ENCODE results near the gene RANBP10. TPM values are rescaled to one million over a fixed set of nuclear protein-coding genes. Genes with fewer than 3 reads are reported as not detected.

The RANBP10 gene
- total and polyA plus RNA-seq, 2 of the 8 experiments (the other 6 are each of a cell fraction or from before 2014, with no cell fraction given) = 14.2 to 16.8 TPM

DNA sequence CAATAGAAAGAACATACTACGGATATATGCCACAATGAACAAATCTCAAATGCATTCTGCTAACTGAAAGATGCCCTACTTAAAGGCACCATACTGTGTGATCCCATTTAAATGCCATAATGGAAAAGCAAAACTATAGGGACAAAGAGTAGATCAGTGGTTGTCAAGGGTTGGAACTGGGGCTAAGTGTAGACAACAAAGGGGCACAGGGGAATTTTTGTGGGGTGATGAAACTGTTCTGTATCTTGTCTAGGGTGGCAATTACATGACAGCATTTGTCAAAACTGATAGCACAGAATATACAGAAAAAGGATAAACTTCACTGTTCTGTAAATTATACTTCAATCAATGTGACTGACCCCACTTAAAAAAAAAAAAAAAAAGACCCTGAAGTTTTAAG lies 104.9 kb downstream of the RANBP10 start:
- no peak for TF ChIP-seq EP300 (IDR thresholded peaks at IDR 0.05; ENCODE audit: borderline replicate concordance in 1 of 2, low read depth in 2 of 2, low read length in 2 of 2)
- no peak for TF ChIP-seq SRF (IDR thresholded peaks at IDR 0.05; ENCODE audit: low read depth, low read length)
- no peak for TF ChIP-seq YY1 (IDR thresholded peaks at IDR 0.05; ENCODE audit: low read depth, low read length)
- TF ChIP-seq KDM1A (IDR thresholded peaks at IDR 0.05; ENCODE audit: borderline replicate concordance, low read length) = no peak
- Histone ChIP-seq H4K5ac (ENCODE audit: insufficient read length, low read depth, low read length) (no peak overlapping the region), H3K4me3 (ENCODE audit: extremely low read depth in 1 of 4, insufficient read depth in 2 of 4, low read depth in 3 of 4, low read length in 4 of 4) (no peak overlapping the region), H3K79me2 (ENCODE audit: control insufficient read depth in 1 of 2, insufficient read depth in 2 of 2, low read length in 2 of 2) (peaks cover 0 to 25% of the 10 kb centered on the region in 2 experiments; a peak in 2 of 4 replicates), H3K36me3 (ENCODE audit: control insufficient read depth in 2 of 4, insufficient read depth in 4 of 4, low read length in 3 of 4) (peaks cover 0 to 3% (median 0%) of the 10 kb centered on the region in 4 experiments; a peak in 1 of 8 replicates), H3K18ac (ENCODE audit: extremely low read depth, low read length) (no peak overlapping the region), H2BK12ac (ENCODE audit: low read depth, low read length) (no peak overlapping the region), H4K8ac (ENCODE audit: extremely low read depth, insufficient read depth, low read length) (no peak overlapping the region), H3K27me3 (replicated peaks in 1 of 4; ENCODE audit: control insufficient read depth in 3 of 4, extremely low read depth in 1 of 4, insufficient read depth in 3 of 4, low read length in 3 of 4) (no peaks in the 10 kb centered on the region), H3K14ac (ENCODE audit: insufficient read length) (no peak overlapping the region), H3K4me1 (replicated peaks in 1 of 4; ENCODE audit: control insufficient read depth in 3 of 4, insufficient read depth in 4 of 4, low read length in 3 of 4) (peaks cover 0 to 3% (median 2%) of the 10 kb centered on the region in 4 experiments; a peak in 1 of 7 replicates), H3K79me1 (ENCODE audit: low read depth, low read length) (peaks cover 7% of the 10 kb centered on the region; the same call in 1 of the 2 replicates), H3K9me3 (ENCODE audit: insufficient read depth in 2 of 2, low read depth in 1 of 2, low read length in 1 of 2) (peaks cover 0 to 4% of the 10 kb centered on the region in 2 experiments; a peak in 1 of 4 replicates), H2BK15ac (ENCODE audit: low read length) (no peak overlapping the region), H3K4ac (replicated peaks; ENCODE audit: insufficient read length, low read depth, low read length) (no peak overlapping the region), H3K56ac (replicated peaks; ENCODE audit: insufficient read length, low read depth, low read length) (no peak overlapping the region), H4K20me1 (replicated peaks in 1 of 2; ENCODE audit: control insufficient read depth in 1 of 2, insufficient read depth in 2 of 2, low read length in 2 of 2) (peaks cover 0 to 5% of the 10 kb centered on the region in 2 experiments), H3K9ac (replicated peaks in 1 of 4; ENCODE audit: extremely low read depth in 1 of 4, low read depth in 3 of 4, low read length in 3 of 4) (no peak overlapping the region), H3K23me2 (ENCODE audit: low read depth, low read length) (no peaks in the 10 kb centered on the region), H2BK20ac (ENCODE audit: low read length) (no peak overlapping the region), H2AK5ac (ENCODE audit: low read depth, low read length) (no peak overlapping the region), H2BK120ac (replicated peaks; ENCODE audit: low read depth, low read length) (no peak overlapping the region), H3K27ac (ENCODE audit: low read depth, low read length) (no peak overlapping the region), H2BK5ac (ENCODE audit: low read depth, low read length) (no peak overlapping the region), H2AFZ (ENCODE audit: low read length) (no peak overlapping the region), H3K23ac (ENCODE audit: insufficient read length) (no peak overlapping the region), H3K4me2 (ENCODE audit: insufficient read depth in 1 of 2, low read depth in 2 of 2, low read length in 2 of 2) (no peak overlapping the region), H4K91ac (replicated peaks; ENCODE audit: insufficient read length, low read length) (no peak overlapping the region)
- ChIA-PET CTCF (ENCODE audit: partially characterized antibody) (interaction anchor here (1.2 kb wide), 2 partner anchors 16 to 29 kb away, joined by 4 to 5 read pairs; no protein-coding TSS in a partner anchor), POLR2A (ENCODE audit: partially characterized antibody) (no interaction called here)
- DNase-seq (ENCODE audit: low read depth in 1 of 2, low spot score in 2 of 2) (no peak), FAIRE-seq (no peak)
- WGBS, 2 experiments (ENCODE audit: extremely low coverage in 1 of 2, insufficient coverage in 1 of 2, insufficient read length in 1 of 2, insufficient replicate concordance in 2 of 2, low coverage in 1 of 2, low lambda C conversion rate in 2 of 2, missing lambda C conversion rate in 1 of 2) = 89% methylated on average over 1 of the region's 1 CpG; no CpG with 5 or more reads in 1 of the 2 experiments
